K562 (cell line): ENCODE results near the gene LRRC59. TPM values are rescaled to one million over a fixed set of nuclear protein-coding genes. Genes with fewer than 3 reads are reported as not detected.

Source experiments
- ATAC-seq: fragments of 200-7000 bp; cut with Tn5 transposase; 3 replicates; pipeline ENCODE4 v1.9.1; 2020; ENCODE audit warnings: moderate library complexity
- BruUV-seq: library from RNA; stranded (reverse); fragments of 400-500 nt; replicated peaks from 2 replicates; lab custom pipeline; 2021; lab: Mats Ljungman, UMichigan
- CTCF ChIA-PET: fragments of 300-600 bp; formaldehyde crosslinking; extraction: SDS; loops from one replicate; lab custom pipeline; 2021; ENCODE audit warnings: low intra/inter-chr PET ratio; lab: Yijun Ruan, JAX
- POLR2A ChIA-PET: fragments of 300-600, 350-650 bp; sonication (Branson Sonifier 250); formaldehyde crosslinking; extraction: SDS; loops from one replicate; lab custom pipeline; 2021; ENCODE audit warnings: antibody characterized with exemption, inconsistent platforms; lab: Yijun Ruan, JAX
- DNase-seq, 4 experiments: peaks; one replicate each; pipeline versions ENCODE4 v3.0.0 to v3.0.0-alpha.2; 2011 to 2018; ENCODE audit warnings: low spot score in 3 of 4, mixed read lengths in 3 of 4; ENCODE audit errors: extremely low read depth in 1 of 4
- FAIRE-seq: peaks from 2 replicates; lab custom pipeline; 2011; peaks lifted over from hg19 to GRCh38; lab: Jason Lieb, UNC
- H2AFZ ChIP-seq: 2 replicates; pipeline ENCODE4 v1.6.0; 2011; ENCODE audit warnings: low read depth, low read length, control low read depth, inconsistent platforms
- H3K27ac ChIP-seq: fragments of 200-600 bp; 3 replicates; pipeline ENCODE4 v1.8.0; 2011; ENCODE audit warnings: low read depth, mild to moderate bottlenecking, control low read depth, inconsistent platforms, low read length, moderate library complexity, mixed read lengths; ENCODE audit errors: extremely low read depth
- H3K27me3 ChIP-seq, 2 experiments: fragments of 300-600 bp in 1 of 2; 2 replicates in 1 of 2; 3 replicates in 1 of 2; pipeline versions ENCODE4 v1.6.0 to v1.8.0; 2011; ENCODE audit warnings: inconsistent platforms in 2 of 2, low read length in 2 of 2, mild to moderate bottlenecking in 1 of 2, mixed read lengths in 1 of 2, moderate library complexity in 1 of 2; ENCODE audit not compliant: control insufficient read depth in 2 of 2, insufficient read depth in 2 of 2
- H3K36me3 ChIP-seq: fragments of 300-600 bp; 3 replicates; pipeline ENCODE4 v1.8.0; 2011; ENCODE audit warnings: mild to moderate bottlenecking, low read length, inconsistent platforms; ENCODE audit not compliant: control insufficient read depth, insufficient read depth
- H3K4me1 ChIP-seq, 2 experiments: fragments of 200-600 bp in 1 of 2; replicated peaks in 1 of 2; 2 replicates in 1 of 2; 3 replicates in 1 of 2; pipeline versions ENCODE4 v1.5.1 to v1.8.0; 2011; ENCODE audit warnings: inconsistent platforms in 2 of 2, low read length in 2 of 2, mild to moderate bottlenecking in 1 of 2, mixed read lengths in 1 of 2, moderate library complexity in 1 of 2; ENCODE audit not compliant: control insufficient read depth in 2 of 2, insufficient read depth in 2 of 2
- H3K4me2 ChIP-seq: 2 replicates; pipeline ENCODE4 v1.6.1; 2011; ENCODE audit warnings: low read length, control low read depth, inconsistent platforms, mixed read lengths; ENCODE audit not compliant: insufficient read depth
- H3K4me3 ChIP-seq: fragments of 200-600 bp; sonication (generic), shearing (Covaris generic); 2 replicates; pipeline ENCODE4 v1.5.1; 2016; ENCODE audit warnings: control low read depth, inconsistent platforms
- H3K79me2 ChIP-seq: fragments of 200-600 bp; 3 replicates; pipeline ENCODE4 v1.8.0; 2011; ENCODE audit warnings: low read length, inconsistent platforms; ENCODE audit not compliant: control insufficient read depth, insufficient read depth
- H3K9ac ChIP-seq, 2 experiments: 2 replicates each; pipeline versions ENCODE4 v1.6.0 to v1.6.1; 2011; ENCODE audit warnings: low read depth in 2 of 2, low read length in 2 of 2, control low read depth in 1 of 2, inconsistent platforms in 1 of 2, mild to moderate bottlenecking in 1 of 2, mixed read lengths in 1 of 2; ENCODE audit not compliant: insufficient read depth in 1 of 2
- H3K9me1 ChIP-seq: one replicate; pipeline ENCODE4 v1.6.0; 2011; ENCODE audit warnings: inconsistent platforms, mild to moderate bottlenecking, low read length, moderate library complexity; ENCODE audit not compliant: control insufficient read depth, insufficient read depth
- H3K9me3 ChIP-seq: replicated peaks from 2 replicates; pipeline ENCODE4 v1.5.1; 2011; ENCODE audit warnings: low read depth, low read length, inconsistent platforms; ENCODE audit not compliant: control insufficient read depth, insufficient read depth
- H4K20me1 ChIP-seq: replicated peaks from 2 replicates; pipeline ENCODE4 v1.6.1; 2011; ENCODE audit warnings: low read length, inconsistent platforms, mixed read lengths; ENCODE audit not compliant: control insufficient read depth, insufficient read depth
- GATAD2B ChIP-seq: fragments of 450-650 bp; IDR thresholded peaks from 2 replicates; pipeline ENCODE4 v1.6.1; 2017; ENCODE audit warnings: mild to moderate bottlenecking, borderline replicate concordance
- KHSRP ChIP-seq: fragments of 450-650 bp; IDR thresholded peaks from 2 replicates; pipeline ENCODE4 v1.6.1; 2017
- NR2F6 ChIP-seq: fragments of 450-650 bp; formaldehyde crosslinking; IDR thresholded peaks from 2 replicates; pipeline ENCODE4 v1.4.0; 2020; ENCODE audit warnings: mild to moderate bottlenecking
- POLR2G ChIP-seq: fragments of 200-400 bp; formaldehyde crosslinking; IDR thresholded peaks from 2 replicates; pipeline ENCODE4 v1.6.1; 2017; ENCODE audit warnings: low read depth, mild to moderate bottlenecking, antibody characterized with exemption, low read length, moderate library complexity
- RBFOX2 ChIP-seq: fragments of 200-400 bp; formaldehyde crosslinking; IDR thresholded peaks from 2 replicates; pipeline ENCODE4 v1.6.1; 2017; ENCODE audit warnings: low read depth, mild to moderate bottlenecking, low read length, moderate library complexity
- SRSF3 ChIP-seq: fragments of 200-400 bp; formaldehyde crosslinking; IDR thresholded peaks from 2 replicates; pipeline ENCODE4 v1.6.1; 2016; ENCODE audit warnings: mild to moderate bottlenecking, low read length, moderate library complexity; ENCODE audit not compliant: insufficient read depth
- WHSC1 ChIP-seq: IDR thresholded peaks from one replicate; pipeline ENCODE4 v1.6.1; 2012; ENCODE audit warnings: low read length, control low read depth, inconsistent platforms
- ZNF274 ChIP-seq: IDR thresholded peaks from 2 replicates; pipeline ENCODE4 v1.6.1; 2011; ENCODE audit warnings: low read depth, mild to moderate bottlenecking, low read length, moderate library complexity, borderline replicate concordance
- WGBS: fragments of 100-300 bp; shearing (Covaris generic); methylation state at CpG from one replicate; pipeline ENCODE4 v1.1.6; 2016; ENCODE audit warnings: low coverage, mixed read lengths; ENCODE audit not compliant: insufficient coverage; ENCODE audit errors: missing lambda C conversion rate; 5-methylcytosine and 5-hydroxymethylcytosine counted together
- in situ Hi-C: fragments of 300-500 bp; cut with MboI; formaldehyde crosslinking; loops from 4 replicates; pipeline ENCODE4 v1.15.0; 2018; ENCODE audit warnings: inconsistent platforms, mixed read lengths
- intact Hi-C: fragments of 100-400 bp; cut with micrococcal nuclease; formaldehyde crosslinking; loops from 2 replicates; pipeline ENCODE4 v1.14.2; 2022
- polyA plus RNA-seq, 8 experiments: library from polyadenylated mRNA; depleted of rRNA in 4 of 8; stranded (reverse) in 5 of 8; unstranded in 3 of 8; fragments of >200 nt; fragmentation: Nextera tagmentation in 2 of 8; fragmentation: Illumina TruSeq in 1 of 8; extraction: Ambion mirVana in 2 of 8; extraction: Trizol in 1 of 8; gene quantifications; 2 replicates each; pipeline versions ENCODE4 v1.2.1 to v1.2.3, GENCODE V29; 2011 to 2014; ENCODE audit warnings: inconsistent platforms in 1 of 8, missing spikeins in 1 of 8
- total RNA-seq, 7 experiments: library from RNA; depleted of rRNA in 6 of 7; stranded (reverse); fragments of >200 nt in 6 of 7; fragmentation: Illumina TruSeq in 2 of 7; extraction: Trizol in 2 of 7; gene quantifications; 2 replicates each; pipeline versions ENCODE4 v1.2.1 to v1.2.3, GENCODE V29; 2011 to 2021; ENCODE audit warnings: low replicate concordance in 1 of 7
- TF ChIP-seq, protein P1 (sequence below): fragments of 150-350 bp; IDR thresholded peaks from 2 replicates; pipeline ENCODE4 v1.6.1; 2014; ENCODE audit warnings: low read depth, mild to moderate bottlenecking, low read length, borderline replicate concordance

The LRRC59 gene
- total and polyA plus RNA-seq, 9 of the 15 experiments (the other 6 are each of a cell fraction or from before 2014, with no cell fraction given), result 27.8 to 244 (median 154) TPM

GRCh38 chr17:50360486-50361115, 36.7 kb downstream of the LRRC59 start (continued):
- TF ChIP-seq, protein P1, sequence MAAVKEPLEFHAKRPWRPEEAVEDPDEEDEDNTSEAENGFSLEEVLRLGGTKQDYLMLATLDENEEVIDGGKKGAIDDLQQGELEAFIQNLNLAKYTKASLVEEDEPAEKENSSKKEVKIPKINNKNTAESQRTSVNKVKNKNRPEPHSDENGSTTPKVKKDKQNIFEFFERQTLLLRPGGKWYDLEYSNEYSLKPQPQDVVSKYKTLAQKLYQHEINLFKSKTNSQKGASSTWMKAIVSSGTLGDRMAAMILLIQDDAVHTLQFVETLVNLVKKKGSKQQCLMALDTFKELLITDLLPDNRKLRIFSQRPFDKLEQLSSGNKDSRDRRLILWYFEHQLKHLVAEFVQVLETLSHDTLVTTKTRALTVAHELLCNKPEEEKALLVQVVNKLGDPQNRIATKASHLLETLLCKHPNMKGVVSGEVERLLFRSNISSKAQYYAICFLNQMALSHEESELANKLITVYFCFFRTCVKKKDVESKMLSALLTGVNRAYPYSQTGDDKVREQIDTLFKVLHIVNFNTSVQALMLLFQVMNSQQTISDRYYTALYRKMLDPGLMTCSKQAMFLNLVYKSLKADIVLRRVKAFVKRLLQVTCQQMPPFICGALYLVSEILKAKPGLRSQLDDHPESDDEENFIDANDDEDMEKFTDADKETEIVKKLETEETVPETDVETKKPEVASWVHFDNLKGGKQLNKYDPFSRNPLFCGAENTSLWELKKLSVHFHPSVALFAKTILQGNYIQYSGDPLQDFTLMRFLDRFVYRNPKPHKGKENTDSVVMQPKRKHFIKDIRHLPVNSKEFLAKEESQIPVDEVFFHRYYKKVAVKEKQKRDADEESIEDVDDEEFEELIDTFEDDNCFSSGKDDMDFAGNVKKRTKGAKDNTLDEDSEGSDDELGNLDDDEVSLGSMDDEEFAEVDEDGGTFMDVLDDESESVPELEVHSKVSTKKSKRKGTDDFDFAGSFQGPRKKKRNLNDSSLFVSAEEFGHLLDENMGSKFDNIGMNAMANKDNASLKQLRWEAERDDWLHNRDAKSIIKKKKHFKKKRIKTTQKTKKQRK, result no peak
- no peak for TF ChIP-seq NR2F6
- no peak for TF ChIP-seq WHSC1
- TF ChIP-seq GATAD2B, result no peak
- no peak for TF ChIP-seq KHSRP

DNA sequence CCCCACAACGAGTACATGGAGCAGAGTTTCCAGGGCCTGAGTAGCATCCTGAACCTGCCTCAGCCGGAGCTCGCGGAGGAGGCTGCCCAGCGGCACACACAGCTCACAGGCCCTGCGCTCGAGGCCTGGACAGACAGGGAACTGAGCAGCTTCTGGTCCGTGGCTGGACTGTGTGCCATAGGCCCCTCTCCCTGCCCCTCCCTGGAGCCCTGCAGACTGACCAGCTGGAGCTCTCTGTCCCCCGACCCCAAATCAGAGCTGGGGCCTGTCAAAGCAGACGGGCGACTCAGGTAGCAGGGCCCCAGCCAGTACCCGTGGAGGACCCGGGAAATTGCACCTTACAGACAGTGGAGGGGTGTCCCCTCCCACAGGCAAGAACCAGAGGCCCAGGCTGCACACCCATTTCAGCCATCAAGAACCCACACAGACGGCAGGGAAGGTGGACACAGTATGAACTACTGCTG, 37.3 kb downstream of the LRRC59 start:
- Histone ChIP-seq H3K4me1 (peaks cover 17 to 43% of the 10 kb centered on the region in 2 experiments), H3K9me1 (no peaks in the 10 kb centered on the region), H3K4me2 (no peak overlapping the region), H3K36me3 (peaks cover 58% of the 10 kb centered on the region; the same call in 2 of the 3 replicates), H3K27ac (no peak overlapping the region), H2AFZ (no peak overlapping the region), H3K9ac (no peak overlapping the region), H3K4me3 (no peak overlapping the region), H3K79me2 (no peaks in the 10 kb centered on the region; the same call in 2 of the 3 replicates), H3K9me3 (no peaks in the 10 kb centered on the region)
- in situ Hi-C loops, result no loop called here
- ChIA-PET CTCF (no interaction called here), POLR2A (interaction anchor here (0.8 to 1.0 kb wide), 3 partner anchors 8 to 20 kb away, joined by 3 to 7 read pairs (median 3); no protein-coding TSS in a partner anchor)
- WGBS, result 88% methylated on average over 14 of the region's 14 CpGs
- ATAC-seq (no peak), DNase-seq (no peak)
- TF ChIP-seq RBFOX2 (peak; percentile 32; the same call in 1 of the 2 replicates), SRSF3 (no peak), ZNF274 (no peak), POLR2G (peak; percentile 63)
- TF ChIP-seq, all 486 proteins: peak for 2
- no peak for FAIRE-seq
- no TSS peak for BruUV-seq
- peaks cover 10% of the 10 kb centered on the region for H4K20me1 ChIP-seq
- no peaks in the 10 kb centered on the region for H3K27me3 ChIP-seq
- intact Hi-C loops, result no loop called here
